NCI-H748 treated with DMSO at 0.1 percent for 48 hours (cell line): ENCODE data around the gene CTNS.
A peak's percentile ranks its signal among the peaks of the same experiment; 100 is the strongest.

Source experiments
- DNase-seq: peaks from one replicate; lab custom pipeline; 2025; lab: John Stamatoyannopoulos, UW

CTNS gene

GRCh38 chr17:3636154-3636907 is at the start of gene CTNS, which contains the start of gene SHPK:
CTNS (plus strand) TSS chr17:3636760; CDS start chr17:3640207, 3,447 bp downstream.
SHPK (minus strand) TSS chr17:3636250; CDS start chr17:3636219, 31 bp downstream.
- peak; percentile 97 for DNase-seq

- DNase-seq: no peak
Observed at GRCh38 chr17:3589784-3590183, 46.8 kb upstream of the CTNS start.

GRCh38 chr17:3590231-3590630 is 46.3 kb upstream of the CTNS start:
- no peak for DNase-seq

GRCh38 chr17:3590768-3591167 is 45.8 kb upstream of the CTNS start:
- no peak for DNase-seq

GRCh38 chr17:3592216-3592860 is 44.2 kb upstream of the CTNS start:
- DNase-seq: no peak

GRCh38 chr17:3593384-3593783 is 43.2 kb upstream of the CTNS start:
- DNase-seq: no peak

- no peak for DNase-seq
Observed at GRCh38 chr17:3594051-3594800, 42.3 kb upstream of the CTNS start.

- DNase-seq: no peak
Observed at GRCh38 chr17:3594976-3595375, 41.6 kb upstream of the CTNS start.

GRCh38 chr17:3596804-3597464 is 39.6 kb upstream of the CTNS start:
- DNase-seq: no peak

GRCh38 chr17:3598078-3598477 is 38.5 kb upstream of the CTNS start:
- DNase-seq: no peak

GRCh38 chr17:3600529-3601205 is 35.9 kb upstream of the CTNS start:
- no peak for DNase-seq

GRCh38 chr17:3602499-3602898 is 34.1 kb upstream of the CTNS start:
- DNase-seq: no peak

- DNase-seq: no peak
Observed at GRCh38 chr17:3603119-3603869, 33.3 kb upstream of the CTNS start.

GRCh38 chr17:3603870-3604259 is 32.7 kb upstream of the CTNS start:
- DNase-seq: no peak

- no peak for DNase-seq
Observed at GRCh38 chr17:3609689-3610088, 26.9 kb upstream of the CTNS start.

- DNase-seq: no peak
Observed at GRCh38 chr17:3610523-3610922, 26.0 kb upstream of the CTNS start.

- DNase-seq: no peak
Observed at GRCh38 chr17:3613124-3613523, 23.4 kb upstream of the CTNS start.

- DNase-seq: no peak
Observed at GRCh38 chr17:3615160-3615870, 21.2 kb upstream of the CTNS start.

- DNase-seq: no peak
Observed at GRCh38 chr17:3621146-3621720, 15.3 kb upstream of the CTNS start.
